Muscle of back (tissue), 11 donors: ENCODE results near the gene FXYD3. TPM values are rescaled to one million over a fixed set of nuclear protein-coding genes. Genes with fewer than 3 reads are reported as not detected.

ENCODE experiments used
- DNase-seq, 3 donors: peaks; one replicate each; pipeline versions ENCODE4 v3.0.0 to v3.0.0-alpha.2; 2013
- polyA plus RNA-seq, 10 donors: library from polyadenylated mRNA; unstranded; fragments of 120-200 nt; gene quantifications; one replicate each; pipeline ENCODE4 v1.2.1, GENCODE V29; 2013; ENCODE audit not compliant: insufficient read length in 10 of 10

Gene FXYD3
- polyA plus RNA-seq, 10 donors, result 0.34 to 12.8 (median 0.80) TPM; not detected in 4

- no peak for DNase-seq
These were observed 41.8 kb downstream of the FXYD3 start for GRCh38 chr19:35157431-35157830.

GRCh38 chr19:35159606-35160005 lies 44.0 kb downstream of the FXYD3 start:
- DNase-seq, result no peak

- DNase-seq, result no peak
These were observed 45.2 kb downstream of the FXYD3 start for GRCh38 chr19:35160629-35161433.

- no peak for DNase-seq
These were observed 45.8 kb downstream of the FXYD3 start for GRCh38 chr19:35161434-35161743.

- no peak for DNase-seq
These were observed 47.1 kb downstream of the FXYD3 start for GRCh38 chr19:35162471-35163326.

- DNase-seq, result no peak
These were observed 48.8 kb downstream of the FXYD3 start for GRCh38 chr19:35164418-35164817.

GRCh38 chr19:35165200-35166058 lies 49.8 kb downstream of the FXYD3 start:
- no peak for DNase-seq

GRCh38 chr19:35166100-35167063 lies 50.8 kb downstream of the FXYD3 start:
- no peak for DNase-seq

GRCh38 chr19:35167251-35168119 lies 51.9 kb downstream of the FXYD3 start:
- no peak for DNase-seq

- no peak for DNase-seq
These were observed 52.6 kb downstream of the FXYD3 start for GRCh38 chr19:35168196-35168595.

GRCh38 chr19:35169221-35169995 lies 53.8 kb downstream of the FXYD3 start:
- DNase-seq, result no peak

GRCh38 chr19:35170359-35171061 lies 54.9 kb downstream of the FXYD3 start:
- DNase-seq, result no peak

- no peak for DNase-seq
These were observed 56.1 kb downstream of the FXYD3 start for GRCh38 chr19:35171730-35172129.

Other genes starting within 250 kb of the FXYD3 start
- 1 to 10 TPM; 2.7 to 5.7 (median 4.2) TPM for gene ZNF30, start 188.9 kb upstream of the FXYD3 start, polyA plus RNA-seq
- gene ZNF792, start 151.6 kb upstream of the FXYD3 start, polyA plus RNA-seq, result 1 to 10 TPM; 1.9 to 4.9 (median 3.0) TPM
- 10 to 100 TPM; 33.1 to 46.6 (median 37.1) TPM for gene GRAMD1A, start 115.5 kb upstream of the FXYD3 start, polyA plus RNA-seq
- gene SCN1B, start 85.4 kb upstream of the FXYD3 start, polyA plus RNA-seq, result 1 to 10 TPM; 1.9 to 7.8 (median 4.5) TPM
- gene HPN, start 74.1 kb upstream of the FXYD3 start, polyA plus RNA-seq, result under 1 TPM in 8 of 10 donors, not detected in 2; 0.09 to 0.91 (median 0.41) TPM
- gene LGI4, start 19.2 kb downstream of the FXYD3 start, polyA plus RNA-seq, result 10 to 100 TPM in 8 of 10 donors, 1 to 10 TPM in 2; 9.1 to 15.8 (median 11.1) TPM
- gene FXYD1, start 23.0 kb downstream of the FXYD3 start, polyA plus RNA-seq, result 100 to 1,000 TPM; 138 to 257 (median 215) TPM
- gene FXYD7, start 27.4 kb downstream of the FXYD3 start, polyA plus RNA-seq, result 1 to 10 TPM in 4 of 10 donors, under 1 TPM in 6; 0.42 to 2.4 (median 0.89) TPM
- gene FXYD5, start 38.9 kb downstream of the FXYD3 start, polyA plus RNA-seq, result 10 to 100 TPM; 16.8 to 41.1 (median 22.9) TPM
- gene FAM187B, start 112.9 kb downstream of the FXYD3 start, polyA plus RNA-seq, result under 1 TPM in 1 of 10 donors, not detected in 9; 0.19 TPM
- 1 to 10 TPM; 3.6 to 8.6 (median 6.1) TPM for gene LSR, start 133.2 kb downstream of the FXYD3 start, polyA plus RNA-seq
- gene USF2, start 153.1 kb downstream of the FXYD3 start, polyA plus RNA-seq, result 100 to 1,000 TPM in 9 of 10 donors, 10 to 100 TPM in 1; 94.8 to 113 (median 107) TPM
- gene HAMP, start 166.7 kb downstream of the FXYD3 start, polyA plus RNA-seq, result under 1 TPM in 4 of 10 donors, not detected in 6; 0.05 to 0.28 (median 0.15) TPM
- 1 to 10 TPM in 2 of 10 donors, under 1 TPM in 8; 0.32 to 2.2 (median 0.48) TPM for gene MAG, start 176.3 kb downstream of the FXYD3 start, polyA plus RNA-seq
- gene CD22, start 213.4 kb downstream of the FXYD3 start, polyA plus RNA-seq, result 1 to 10 TPM in 6 of 10 donors, under 1 TPM in 4; 0.39 to 7.4 (median 1.2) TPM
- gene FFAR1, start 232.1 kb downstream of the FXYD3 start, polyA plus RNA-seq, result under 1 TPM in 1 of 10 donors, not detected in 9; 0.10 TPM
- gene FFAR3, start 242.6 kb downstream of the FXYD3 start, polyA plus RNA-seq, result under 1 TPM in 5 of 10 donors, not detected in 5; 0.13 to 0.28 (median 0.21) TPM